PC-9 (cell line): ENCODE measurements around the gene USP31.

Experiments
- CTCF ChIP-seq: fragments of 200-600 bp; sonication (generic); conservative IDR thresholded peaks from 2 replicates; pipeline ENCODE4 v1.6.1; 2017; ENCODE audit warnings: mixed run types, antibody characterized with exemption, mild to moderate bottlenecking, moderate library complexity
- EZH2 ChIP-seq: fragments of 200-600 bp; sonication (generic); IDR thresholded peaks from 2 replicates; pipeline ENCODE4 v1.8.0; 2017; ENCODE audit warnings: antibody characterized with exemption, low read depth

GRCh38 chr16:23121024-23121423 lies 28.2 kb downstream of the USP31 start:
- TF ChIP-seq CTCF (no peak), EZH2 (no peak)
